Measurements from ENCODE around the gene RIMKLB. TPM values are rescaled to one million over a fixed set of nuclear protein-coding genes. Genes with fewer than 3 reads are reported as not detected.

The RIMKLB gene
- polyA plus RNA-seq, 3 donors: 1.0 to 6.6 (median 1.2) TPM

DNA sequence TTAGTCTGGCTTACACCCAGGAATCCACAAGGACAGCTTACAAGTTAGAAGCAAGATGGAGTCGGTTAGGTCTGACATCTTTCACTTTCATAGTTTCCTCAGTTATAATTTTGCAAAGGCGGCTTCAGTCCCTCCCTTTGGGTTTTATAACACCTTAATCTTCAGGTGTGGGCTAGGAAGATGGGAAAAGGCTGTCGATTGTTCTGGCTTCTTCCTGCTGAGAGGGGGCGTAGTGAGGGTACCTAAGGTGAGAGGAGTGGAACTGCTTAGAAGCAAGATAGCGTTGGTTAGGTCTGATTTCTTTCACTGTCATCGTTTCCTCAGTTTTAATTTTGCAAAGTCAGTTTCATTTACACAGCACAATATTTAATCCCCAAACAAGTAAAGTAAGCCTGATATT is 134.7 kb downstream of the RIMKLB start:
- H3K9me3 ChIP-seq (replicated peaks in 1 of 2; ENCODE audit: control insufficient read depth in 1 of 2, insufficient read depth in 1 of 2, low read length in 2 of 2): no peaks in the 10 kb centered on the region
- H3K27me3 Mint-ChIP-seq (ENCODE audit: low read depth in 3 of 3): peaks cover 1 to 5% (median 3%) of the 10 kb centered on the region in 3 donors

More for the DNA sequence above, 134.7 kb downstream of the RIMKLB start:
- Mint-ChIP-seq H3K36me3 (no peaks in the 10 kb centered on the region), H3K4me3 (no peak overlapping the region), H3K4me1 (peaks cover 7% of the 10 kb centered on the region), H3K27ac (no peak overlapping the region), H3K9me3 (peaks cover 0 to 2% (median 0%) of the 10 kb centered on the region in 7 donors)
- no peak overlapping the region for H3K27ac ChIP-seq (ENCODE audit: low read depth in 1 of 2, low read length in 2 of 2)
- no peak overlapping the region for H3K9ac ChIP-seq (ENCODE audit: insufficient read depth, low read length, poor library complexity, severe bottlenecking)
- intact Hi-C loops (cut with micrococcal nuclease): no loop called here
- WGBS (ENCODE audit: insufficient coverage): no CpG with 5 or more reads among the region's 6 CpGs
- no peak for DNase-seq
- no peak overlapping the region for H3K4me3 ChIP-seq (replicated peaks in 1 of 3; ENCODE audit: low read depth in 2 of 3, low read length in 3 of 3)
- no peaks in the 10 kb centered on the region for H3K36me3 ChIP-seq (replicated peaks in 1 of 2; ENCODE audit: control insufficient read depth in 1 of 2, insufficient read depth in 2 of 2, low read length in 2 of 2)
- H3K27me3 ChIP-seq (ENCODE audit: control insufficient read depth in 2 of 2, insufficient read depth in 2 of 2, low read length in 2 of 2): no peaks in the 10 kb centered on the region
- no peaks in the 10 kb centered on the region for H4K20me1 ChIP-seq (ENCODE audit: insufficient read depth, low read length)
- no peak overlapping the region for H3K4me2 ChIP-seq (replicated peaks; ENCODE audit: extremely low read depth, low read length, poor library complexity, severe bottlenecking)
- TF ChIP-seq, protein P1, sequence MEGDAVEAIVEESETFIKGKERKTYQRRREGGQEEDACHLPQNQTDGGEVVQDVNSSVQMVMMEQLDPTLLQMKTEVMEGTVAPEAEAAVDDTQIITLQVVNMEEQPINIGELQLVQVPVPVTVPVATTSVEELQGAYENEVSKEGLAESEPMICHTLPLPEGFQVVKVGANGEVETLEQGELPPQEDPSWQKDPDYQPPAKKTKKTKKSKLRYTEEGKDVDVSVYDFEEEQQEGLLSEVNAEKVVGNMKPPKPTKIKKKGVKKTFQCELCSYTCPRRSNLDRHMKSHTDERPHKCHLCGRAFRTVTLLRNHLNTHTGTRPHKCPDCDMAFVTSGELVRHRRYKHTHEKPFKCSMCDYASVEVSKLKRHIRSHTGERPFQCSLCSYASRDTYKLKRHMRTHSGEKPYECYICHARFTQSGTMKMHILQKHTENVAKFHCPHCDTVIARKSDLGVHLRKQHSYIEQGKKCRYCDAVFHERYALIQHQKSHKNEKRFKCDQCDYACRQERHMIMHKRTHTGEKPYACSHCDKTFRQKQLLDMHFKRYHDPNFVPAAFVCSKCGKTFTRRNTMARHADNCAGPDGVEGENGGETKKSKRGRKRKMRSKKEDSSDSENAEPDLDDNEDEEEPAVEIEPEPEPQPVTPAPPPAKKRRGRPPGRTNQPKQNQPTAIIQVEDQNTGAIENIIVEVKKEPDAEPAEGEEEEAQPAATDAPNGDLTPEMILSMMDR (IDR thresholded peaks at IDR 0.05): no peak
- no peaks in the 10 kb centered on the region for H3K4me1 ChIP-seq (ENCODE audit: control insufficient read depth in 1 of 2, insufficient read depth in 2 of 2, low read length in 2 of 2)
- H2AFZ ChIP-seq (ENCODE audit: insufficient read depth, low read depth, low read length, poor library complexity, severe bottlenecking): no peak overlapping the region
- H3K79me2 ChIP-seq (ENCODE audit: insufficient read depth, low read length): no peaks in the 10 kb centered on the region

Other genes starting within 250 kb of the RIMKLB start
- 1 to 10 TPM; 3.2 to 6.3 (median 3.4) TPM for gene CLEC6A, start 242.0 kb upstream of the RIMKLB start, polyA plus RNA-seq
- 10 to 100 TPM; 15.6 to 56.2 (median 35.4) TPM for gene CLEC4D, start 184.5 kb upstream of the RIMKLB start, polyA plus RNA-seq
- gene CLEC4E, start 157.1 kb upstream of the RIMKLB start, polyA plus RNA-seq: 100 to 1,000 TPM in 2 of 3 donors, 10 to 100 TPM in 1; 50.8 to 218 (median 126) TPM
- under 1 TPM in 2 of 3 donors, not detected in 1; 0.13 to 0.15 TPM for gene AICDA, start 85.1 kb upstream of the RIMKLB start, polyA plus RNA-seq
- gene MFAP5, start 35.2 kb upstream of the RIMKLB start, polyA plus RNA-seq: not detected
- gene A2ML1, start 124.6 kb downstream of the RIMKLB start, polyA plus RNA-seq: not detected
- gene PHC1, start 216.5 kb downstream of the RIMKLB start, polyA plus RNA-seq: 10 to 100 TPM in 1 of 3 donors, 1 to 10 TPM in 1, under 1 TPM in 1; 0.58 to 19.3 (median 1.4) TPM

Measured in CD14-positive monocyte (primary cell).